ENCODE measurements around the gene SELENOO. TPM values are rescaled to one million over a fixed set of nuclear protein-coding genes. Genes with fewer than 3 reads are reported as not detected.

SELENOO gene
- total and polyA plus RNA-seq, 2 of the 13 experiments (the other 11 are each of a cell fraction or from before 2014, with no cell fraction given) = 14.4 to 19.0 TPM

Other genes with a start within 250 kb of the SELENOO start
- gene PIM3, start 240.2 kb upstream of the SELENOO start, total RNA-seq (2016; rRNA removed; fragmentation: Illumina TruSeq; extraction: Trizol) = 18.2 and 31.2 TPM in 2 replicates
- 21.6 and 24.1 TPM in 2 replicates for gene PIM3, start 240.2 kb upstream of the SELENOO start, polyA plus RNA-seq (2011; rRNA removed)
- gene IL17REL, start 188.2 kb upstream of the SELENOO start, total RNA-seq (2016; rRNA removed; fragmentation: Illumina TruSeq; extraction: Trizol) = not detected in 2 replicates
- gene IL17REL, start 188.2 kb upstream of the SELENOO start, polyA plus RNA-seq (2011; rRNA removed) = not detected in 2 replicates
- not detected in 2 replicates for gene TTLL8, start 142.7 kb upstream of the SELENOO start, total RNA-seq (2016; rRNA removed; fragmentation: Illumina TruSeq; extraction: Trizol)
- not detected in 2 replicates for gene TTLL8, start 142.7 kb upstream of the SELENOO start, polyA plus RNA-seq (2011; rRNA removed)
- gene MLC1, start 115.6 kb upstream of the SELENOO start, total RNA-seq (2016; rRNA removed; fragmentation: Illumina TruSeq; extraction: Trizol) = not detected in 2 replicates
- not detected in 2 replicates for gene MLC1, start 115.6 kb upstream of the SELENOO start, polyA plus RNA-seq (2011; rRNA removed)
- 0.11 TPM in 1 of 2 replicates, not detected in the other for gene MOV10L1, start 111.0 kb upstream of the SELENOO start, total RNA-seq (2016; rRNA removed; fragmentation: Illumina TruSeq; extraction: Trizol)
- 0.12 and 0.31 TPM in 2 replicates for gene MOV10L1, start 111.0 kb upstream of the SELENOO start, polyA plus RNA-seq (2011; rRNA removed)
- gene PANX2, start 30.3 kb upstream of the SELENOO start, total RNA-seq (2016; rRNA removed; fragmentation: Illumina TruSeq; extraction: Trizol) = 0.15 and 0.58 TPM in 2 replicates
- 1.1 TPM in 2 replicates for gene PANX2, start 30.3 kb upstream of the SELENOO start, polyA plus RNA-seq (2011; rRNA removed)
- 16.2 and 21.5 TPM in 2 replicates for gene TRABD, start 15.1 kb upstream of the SELENOO start, total RNA-seq (2016; rRNA removed; fragmentation: Illumina TruSeq; extraction: Trizol)
- gene TRABD, start 15.1 kb upstream of the SELENOO start, polyA plus RNA-seq (2011; rRNA removed) = 28.9 and 36.8 TPM in 2 replicates
- 5.8 and 15.7 TPM in 2 replicates for gene TUBGCP6, start 44.0 kb downstream of the SELENOO start, total RNA-seq (2016; rRNA removed; fragmentation: Illumina TruSeq; extraction: Trizol)
- 14.6 and 23.7 TPM in 2 replicates for gene TUBGCP6, start 44.0 kb downstream of the SELENOO start, polyA plus RNA-seq (2011; rRNA removed)
- 4.0 and 13.9 TPM in 2 replicates for gene HDAC10, start 50.3 kb downstream of the SELENOO start, total RNA-seq (2016; rRNA removed; fragmentation: Illumina TruSeq; extraction: Trizol)
- 14.9 and 19.7 TPM in 2 replicates for gene HDAC10, start 50.3 kb downstream of the SELENOO start, polyA plus RNA-seq (2011; rRNA removed)
- 15.0 and 23.3 TPM in 2 replicates for gene MAPK12, start 60.7 kb downstream of the SELENOO start, total RNA-seq (2016; rRNA removed; fragmentation: Illumina TruSeq; extraction: Trizol)
- gene MAPK12, start 60.7 kb downstream of the SELENOO start, polyA plus RNA-seq (2011; rRNA removed) = 22.2 and 22.8 TPM in 2 replicates
- 0.15 TPM in 1 of 2 replicates, not detected in the other for gene MAPK11, start 69.4 kb downstream of the SELENOO start, total RNA-seq (2016; rRNA removed; fragmentation: Illumina TruSeq; extraction: Trizol)
- gene MAPK11, start 69.4 kb downstream of the SELENOO start, polyA plus RNA-seq (2011; rRNA removed) = 0.17 and 0.46 TPM in 2 replicates
- gene PLXNB2, start 106.6 kb downstream of the SELENOO start, total RNA-seq (2016; rRNA removed; fragmentation: Illumina TruSeq; extraction: Trizol) = 19.3 and 32.6 TPM in 2 replicates
- gene PLXNB2, start 106.6 kb downstream of the SELENOO start, polyA plus RNA-seq (2011; rRNA removed) = 68.9 and 79.4 TPM in 2 replicates
- gene DENND6B, start 126.0 kb downstream of the SELENOO start, total RNA-seq (2016; rRNA removed; fragmentation: Illumina TruSeq; extraction: Trizol) = 0.84 and 0.95 TPM in 2 replicates
- gene DENND6B, start 126.0 kb downstream of the SELENOO start, polyA plus RNA-seq (2011; rRNA removed) = 3.8 and 4.2 TPM in 2 replicates
- 36.1 and 55.0 TPM in 2 replicates for gene PPP6R2, start 142.3 kb downstream of the SELENOO start, total RNA-seq (2016; rRNA removed; fragmentation: Illumina TruSeq; extraction: Trizol)
- gene PPP6R2, start 142.3 kb downstream of the SELENOO start, polyA plus RNA-seq (2011; rRNA removed) = 102 and 112 TPM in 2 replicates

All from HepG2 (cell line).